Esophagus squamous epithelium (tissue), 4 donors: ENCODE results near the gene PLD5.

Experiments
- POLR2A ChIP-seq, 4 donors: fragments of 450-650 bp; IDR thresholded peaks; one replicate each; pipeline ENCODE4 v1.6.1; 2017; ENCODE audit warnings: antibody characterized with exemption in 4 of 4, mild to moderate bottlenecking in 4 of 4, moderate library complexity in 3 of 4
- TF ChIP-seq, protein P1 (sequence below), 6 experiments: fragments of 450-650 bp in 4 of 6; fragments of 200-600 bp in 2 of 6; sonication (generic) in 2 of 6; IDR thresholded peaks; one replicate each; pipeline ENCODE4 v1.5.1; 2016 to 2019; ENCODE audit warnings: antibody characterized with exemption in 6 of 6, mild to moderate bottlenecking in 4 of 6, moderate library complexity in 4 of 6

GRCh38 chr1:242428399-242429190 is 95.9 kb downstream of the PLD5 start:
- TF ChIP-seq, protein P1, sequence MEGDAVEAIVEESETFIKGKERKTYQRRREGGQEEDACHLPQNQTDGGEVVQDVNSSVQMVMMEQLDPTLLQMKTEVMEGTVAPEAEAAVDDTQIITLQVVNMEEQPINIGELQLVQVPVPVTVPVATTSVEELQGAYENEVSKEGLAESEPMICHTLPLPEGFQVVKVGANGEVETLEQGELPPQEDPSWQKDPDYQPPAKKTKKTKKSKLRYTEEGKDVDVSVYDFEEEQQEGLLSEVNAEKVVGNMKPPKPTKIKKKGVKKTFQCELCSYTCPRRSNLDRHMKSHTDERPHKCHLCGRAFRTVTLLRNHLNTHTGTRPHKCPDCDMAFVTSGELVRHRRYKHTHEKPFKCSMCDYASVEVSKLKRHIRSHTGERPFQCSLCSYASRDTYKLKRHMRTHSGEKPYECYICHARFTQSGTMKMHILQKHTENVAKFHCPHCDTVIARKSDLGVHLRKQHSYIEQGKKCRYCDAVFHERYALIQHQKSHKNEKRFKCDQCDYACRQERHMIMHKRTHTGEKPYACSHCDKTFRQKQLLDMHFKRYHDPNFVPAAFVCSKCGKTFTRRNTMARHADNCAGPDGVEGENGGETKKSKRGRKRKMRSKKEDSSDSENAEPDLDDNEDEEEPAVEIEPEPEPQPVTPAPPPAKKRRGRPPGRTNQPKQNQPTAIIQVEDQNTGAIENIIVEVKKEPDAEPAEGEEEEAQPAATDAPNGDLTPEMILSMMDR (IDR thresholded peaks at IDR 0.05) = no peak
- TF ChIP-seq POLR2A (IDR thresholded peaks at IDR 0.05) = no peak
